CD14-positive monocyte (primary cell): ENCODE data around the gene ATXN1. TPM values are rescaled to one million over a fixed set of nuclear protein-coding genes. Genes with fewer than 3 reads are reported as not detected.
"Not testable (repeated sequence)": the region's sequence is repeated elsewhere in the genome, so short reads cannot be mapped to it uniquely, and the experiment has no call there.

Experiments
- DNase-seq, 3 donors: peaks; one replicate each; pipeline ENCODE4 v3.0.0-alpha.2; 2011 to 2022
- H2AFZ ChIP-seq: 2 replicates; pipeline ENCODE4 v1.6.0; 2012; ENCODE audit warnings: mild to moderate bottlenecking, low read depth, low read length, inconsistent platforms; ENCODE audit not compliant: insufficient read depth, poor library complexity, severe bottlenecking
- H3K27ac ChIP-seq, 2 donors: 1 replicate in 1 of 2; 2 replicates in 1 of 2; pipeline ENCODE4 v1.5.1; 2012 to 2013; ENCODE audit warnings: low read length in 2 of 2, control low read depth in 1 of 2, inconsistent platforms in 1 of 2, low read depth in 1 of 2, mild to moderate bottlenecking in 1 of 2
- H3K27me3 ChIP-seq, 2 donors: one replicate each; pipeline versions ENCODE4 v1.6.0 to v1.6.1; 2011 to 2013; ENCODE audit warnings: low read length in 2 of 2; ENCODE audit not compliant: control insufficient read depth in 2 of 2, insufficient read depth in 2 of 2
- H3K36me3 ChIP-seq, 2 donors: replicated peaks in 1 of 2; 1 replicate in 1 of 2; 2 replicates in 1 of 2; pipeline versions ENCODE4 v1.5.1 to v1.6.1; 2012 to 2013; ENCODE audit warnings: low read length in 2 of 2, control low read depth in 1 of 2, inconsistent platforms in 1 of 2, mild to moderate bottlenecking in 1 of 2; ENCODE audit not compliant: insufficient read depth in 2 of 2, control insufficient read depth in 1 of 2
- H3K4me1 ChIP-seq, 2 donors: 1 replicate in 1 of 2; 2 replicates in 1 of 2; pipeline versions ENCODE4 v1.5.1 to v1.6.1; 2012 to 2013; ENCODE audit warnings: low read length in 2 of 2, control low read depth in 1 of 2, inconsistent platforms in 1 of 2, mild to moderate bottlenecking in 1 of 2, moderate library complexity in 1 of 2; ENCODE audit not compliant: insufficient read depth in 2 of 2, control insufficient read depth in 1 of 2
- H3K4me2 ChIP-seq: replicated peaks from 2 replicates; pipeline ENCODE3; 2012; ENCODE audit warnings: low read length, moderate library complexity, mild to moderate bottlenecking; ENCODE audit not compliant: poor library complexity, severe bottlenecking; ENCODE audit errors: extremely low read depth
- H3K4me3 ChIP-seq, 3 experiments: fragments of 200-600 bp in 1 of 3; sonication (generic) in 1 of 3; replicated peaks in 1 of 3; 1 replicate in 2 of 3; 2 replicates in 1 of 3; pipeline ENCODE4 v1.5.1; 2011 to 2013; ENCODE audit warnings: low read length in 3 of 3, mild to moderate bottlenecking in 3 of 3, control low read depth in 2 of 3, low read depth in 2 of 3, inconsistent platforms in 1 of 3, moderate library complexity in 1 of 3
- H3K79me2 ChIP-seq: 2 replicates; pipeline ENCODE4 v1.6.0; 2012; ENCODE audit warnings: mild to moderate bottlenecking, control low read depth, inconsistent platforms, low read length, moderate library complexity; ENCODE audit not compliant: insufficient read depth
- H3K9ac ChIP-seq: 2 replicates; pipeline ENCODE4 v1.6.0; 2017; ENCODE audit warnings: low read length, mild to moderate bottlenecking; ENCODE audit not compliant: insufficient read depth, poor library complexity, severe bottlenecking
- H3K9me3 ChIP-seq, 2 donors: replicated peaks in 1 of 2; 1 replicate in 1 of 2; 2 replicates in 1 of 2; pipeline versions ENCODE4 v1.5.1 to v1.6.1; 2012 to 2013; ENCODE audit warnings: low read length in 2 of 2, control low read depth in 1 of 2; ENCODE audit not compliant: control insufficient read depth in 1 of 2, insufficient read depth in 1 of 2
- H4K20me1 ChIP-seq: 2 replicates; pipeline ENCODE4 v1.6.0; 2012; ENCODE audit warnings: mild to moderate bottlenecking, low read length, control low read depth, moderate library complexity; ENCODE audit not compliant: insufficient read depth
- H3K27ac Mint-ChIP-seq, 7 donors: one replicate each; pipeline ENCODE4 v1.8.0; 2020; ENCODE audit warnings: mild to moderate bottlenecking in 7 of 7, mixed read lengths in 7 of 7, moderate library complexity in 6 of 7, inconsistent platforms in 2 of 7
- H3K27me3 Mint-ChIP-seq, 3 donors: one replicate each; pipeline ENCODE4 v1.8.0; 2021 to 2022; ENCODE audit warnings: low read depth in 3 of 3, mild to moderate bottlenecking in 3 of 3, mixed read lengths in 3 of 3, moderate library complexity in 3 of 3, inconsistent platforms in 1 of 3
- H3K36me3 Mint-ChIP-seq, 2 donors: one replicate each; pipeline ENCODE4 v1.8.0; 2020; ENCODE audit warnings: mixed read lengths in 2 of 2, inconsistent platforms in 1 of 2, mild to moderate bottlenecking in 1 of 2
- H3K4me1 Mint-ChIP-seq: one replicate; pipeline ENCODE4 v1.8.0; 2020; ENCODE audit warnings: mild to moderate bottlenecking, mixed read lengths
- H3K4me3 Mint-ChIP-seq, 2 donors: one replicate each; pipeline ENCODE4 v1.8.0; 2020; ENCODE audit warnings: mild to moderate bottlenecking in 2 of 2, mixed read lengths in 2 of 2, moderate library complexity in 1 of 2
- H3K9me3 Mint-ChIP-seq, 7 donors: one replicate each; pipeline ENCODE4 v1.8.0; 2020 to 2022; ENCODE audit warnings: mixed read lengths in 7 of 7, mild to moderate bottlenecking in 6 of 7, moderate library complexity in 6 of 7, inconsistent platforms in 2 of 7
- WGBS: methylation state at CpG from one replicate; pipeline ENCODE4 v1.1.5; 2013; ENCODE audit warnings: missing lambda C conversion rate; ENCODE audit not compliant: insufficient coverage; 5-methylcytosine and 5-hydroxymethylcytosine counted together
- intact Hi-C, 2 donors: fragments of 100-400 bp; cut with micrococcal nuclease; formaldehyde crosslinking; loops; one replicate each; pipeline versions ENCODE4 v1.15.0 to v1.15.1; 2023
- polyA plus RNA-seq, 3 donors: library from polyadenylated mRNA; depleted of rRNA in 1 of 3; unstranded in 2 of 3; stranded (reverse) in 1 of 3; fragments of 300-500 nt in 2 of 3; fragments of >200 nt in 1 of 3; fragmentation: Illumina TruSeq in 2 of 3; gene quantifications; 1 replicate in 2 of 3; 2 replicates in 1 of 3; pipeline ENCODE4 v1.2.3, GENCODE V29; 2012 to 2021
- TF ChIP-seq, protein P1 (sequence below): fragments of 200-600 bp; IDR thresholded peaks from one replicate; pipeline ENCODE4 v1.8.0; 2022; ENCODE audit warnings: antibody characterized with exemption, mild to moderate bottlenecking

The ATXN1 gene
- polyA plus RNA-seq, 3 donors: 8.8 to 19.1 (median 10.9) TPM

DNA sequence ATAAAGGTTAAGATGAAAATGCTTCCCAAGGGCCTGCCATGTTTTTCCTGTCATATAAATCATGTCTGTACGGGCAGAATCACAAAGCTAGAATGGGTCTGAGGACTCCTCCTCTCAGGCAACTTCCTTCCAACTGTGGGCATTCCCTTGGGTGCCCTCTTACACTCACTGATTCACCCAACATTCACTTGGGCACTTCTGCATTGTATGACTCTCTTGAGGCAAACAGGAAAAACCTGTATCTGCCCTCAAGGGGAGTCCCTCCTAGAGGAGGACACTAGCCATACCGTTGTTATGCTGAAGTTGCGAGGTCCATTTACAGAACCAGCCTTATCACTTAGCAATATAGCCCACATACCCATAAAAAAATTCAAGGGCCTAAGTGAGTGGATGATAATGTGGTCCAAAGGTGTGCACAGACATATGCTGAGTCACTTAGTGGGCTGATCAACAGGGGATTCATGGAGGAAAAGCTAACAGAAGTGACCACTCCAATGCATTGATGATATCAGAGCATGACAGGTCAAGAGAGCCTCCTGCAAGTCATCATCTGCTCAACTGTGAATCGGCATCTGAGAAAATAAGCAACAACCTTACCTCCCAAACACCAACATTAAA lies 131.1 kb downstream of the ATXN1 start:
- H3K27ac Mint-ChIP-seq: peak overlapping the region in 2 of 7 donors; percentile 10 to 77
- WGBS: 100% methylated on average over 1 of the region's 4 CpGs

DNA sequence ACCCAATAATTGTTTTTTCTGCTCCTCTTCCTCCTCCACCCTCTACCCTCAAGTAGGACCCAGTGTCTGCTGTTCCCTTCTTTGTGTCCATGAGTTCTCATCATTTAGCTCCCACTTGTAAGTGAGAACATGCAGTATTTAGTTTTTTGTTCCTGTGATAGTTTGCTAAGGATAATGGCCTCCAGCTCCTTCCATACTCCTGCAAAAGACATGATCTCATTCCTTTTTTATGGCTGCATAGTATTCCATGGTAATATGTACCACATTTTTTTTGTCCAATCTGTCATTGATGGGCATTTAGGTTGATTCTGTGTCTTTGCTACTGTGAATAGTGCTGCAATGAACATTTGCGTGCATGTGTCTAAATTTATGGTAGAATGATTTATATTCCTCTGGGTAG lies 132.7 kb downstream of the ATXN1 start:
- H3K27me3 Mint-ChIP-seq, H3K27ac ChIP-seq, H3K9me3 Mint-ChIP-seq, H2AFZ ChIP-seq, H3K4me2 ChIP-seq, H3K27ac Mint-ChIP-seq, H3K9me3 ChIP-seq, DNase-seq, H3K27me3 ChIP-seq, H3K4me3 ChIP-seq, H3K4me3 Mint-ChIP-seq, intact Hi-C loops, H3K9ac ChIP-seq, H3K79me2 ChIP-seq: not testable (repeated sequence)
- Histone ChIP-seq H3K4me1 (peaks cover 10 to 14% of the 10 kb centered on the region in 2 donors), H4K20me1 (peaks cover 15% of the 10 kb centered on the region), H3K36me3 (peaks cover 0 to 16% of the 10 kb centered on the region in 2 donors)
- peaks cover 22% of the 10 kb centered on the region for H3K4me1 Mint-ChIP-seq
- WGBS: no CpG with 5 or more reads among the region's 1 CpG
- H3K36me3 Mint-ChIP-seq: peaks cover 30 to 35% of the 10 kb centered on the region in 2 donors

More for the DNA sequence above, 131.1 kb downstream of the ATXN1 start:
- H3K27me3 ChIP-seq: no peaks in the 10 kb centered on the region
- H3K27ac ChIP-seq: no peak overlapping the region
- no peak overlapping the region for H2AFZ ChIP-seq
- no peak overlapping the region for H3K9ac ChIP-seq
- TF ChIP-seq, protein P1, sequence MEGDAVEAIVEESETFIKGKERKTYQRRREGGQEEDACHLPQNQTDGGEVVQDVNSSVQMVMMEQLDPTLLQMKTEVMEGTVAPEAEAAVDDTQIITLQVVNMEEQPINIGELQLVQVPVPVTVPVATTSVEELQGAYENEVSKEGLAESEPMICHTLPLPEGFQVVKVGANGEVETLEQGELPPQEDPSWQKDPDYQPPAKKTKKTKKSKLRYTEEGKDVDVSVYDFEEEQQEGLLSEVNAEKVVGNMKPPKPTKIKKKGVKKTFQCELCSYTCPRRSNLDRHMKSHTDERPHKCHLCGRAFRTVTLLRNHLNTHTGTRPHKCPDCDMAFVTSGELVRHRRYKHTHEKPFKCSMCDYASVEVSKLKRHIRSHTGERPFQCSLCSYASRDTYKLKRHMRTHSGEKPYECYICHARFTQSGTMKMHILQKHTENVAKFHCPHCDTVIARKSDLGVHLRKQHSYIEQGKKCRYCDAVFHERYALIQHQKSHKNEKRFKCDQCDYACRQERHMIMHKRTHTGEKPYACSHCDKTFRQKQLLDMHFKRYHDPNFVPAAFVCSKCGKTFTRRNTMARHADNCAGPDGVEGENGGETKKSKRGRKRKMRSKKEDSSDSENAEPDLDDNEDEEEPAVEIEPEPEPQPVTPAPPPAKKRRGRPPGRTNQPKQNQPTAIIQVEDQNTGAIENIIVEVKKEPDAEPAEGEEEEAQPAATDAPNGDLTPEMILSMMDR: no peak
- H3K9me3 ChIP-seq: no peaks in the 10 kb centered on the region
- H3K79me2 ChIP-seq: no peaks in the 10 kb centered on the region
- H3K9me3 Mint-ChIP-seq: peaks cover 0 to 9% (median 0%) of the 10 kb centered on the region in 7 donors
- peaks cover 10 to 14% of the 10 kb centered on the region in 2 donors for H3K4me1 ChIP-seq
- peaks cover 26% of the 10 kb centered on the region for H3K4me1 Mint-ChIP-seq
- H3K4me3 Mint-ChIP-seq: no peak overlapping the region
- H3K27me3 Mint-ChIP-seq: peaks cover 0 to 3% (median 2%) of the 10 kb centered on the region in 3 donors
- no peak overlapping the region for H3K4me3 ChIP-seq
- H4K20me1 ChIP-seq: peaks cover 28% of the 10 kb centered on the region
- peaks cover 0 to 16% of the 10 kb centered on the region in 2 donors for H3K36me3 ChIP-seq
- DNase-seq: peak in 1 of 3 donors; percentile 25
- intact Hi-C loops: no loop called here
- peaks cover 30% of the 10 kb centered on the region in 2 donors for H3K36me3 Mint-ChIP-seq
- no peak overlapping the region for H3K4me2 ChIP-seq
